K562 (cell line): Measurements from ENCODE around the gene IRF9. TPM values are rescaled to one million over a fixed set of nuclear protein-coding genes. Genes with fewer than 3 reads are reported as not detected.
A peak's percentile ranks its signal among the peaks of the same experiment; 100 is the strongest.

Experiments used
- BRD4 ChIP-seq: fragments of 200-600 bp; sonication (generic); IDR thresholded peaks from 2 replicates; pipeline ENCODE4 v1.6.1; 2017; ENCODE audit warnings: inconsistent platforms
- BRD9 ChIP-seq: fragments of 450-650 bp; IDR thresholded peaks from 2 replicates; pipeline ENCODE4 v1.6.1; 2018; ENCODE audit warnings: low read depth; ENCODE audit not compliant: partially characterized antibody
- JUND ChIP-seq, 2 experiments: IDR thresholded peaks; 2 replicates in 1 of 2; 3 replicates in 1 of 2; pipeline ENCODE4 v1.6.1; 2011; ENCODE audit warnings: borderline replicate concordance in 2 of 2, low read depth in 2 of 2, low read length in 2 of 2, improper control_type of control experiment in 1 of 2, missing biosample characterization in 1 of 2, missing genetic modification characterization in 1 of 2, missing genetic modification reagents in 1 of 2
- NBN ChIP-seq: fragments of 450-650 bp; IDR thresholded peaks from 2 replicates; pipeline ENCODE4 v1.6.1; 2016; ENCODE audit warnings: low read depth, mild to moderate bottlenecking
- PPARD ChIP-seq: fragments of 250-450 bp; sonication (Bioruptor Pico); IDR thresholded peaks from 2 replicates; pipeline ENCODE4 v1.8.0; 2022; ENCODE audit warnings: inconsistent platforms, mild to moderate bottlenecking, moderate library complexity
- TAF9B ChIP-seq: fragments of 450-650 bp; IDR thresholded peaks from 2 replicates; pipeline ENCODE4 v1.6.1; 2018; ENCODE audit warnings: mild to moderate bottlenecking; ENCODE audit not compliant: partially characterized antibody
- ZBTB7A ChIP-seq: IDR thresholded peaks from 2 replicates; pipeline ENCODE4 v1.6.1; 2011; ENCODE audit warnings: low read depth, mild to moderate bottlenecking, low read length, moderate library complexity, borderline replicate concordance; ENCODE audit not compliant: control insufficient read depth
- polyA plus RNA-seq, 8 experiments: library from polyadenylated mRNA; depleted of rRNA in 4 of 8; stranded (reverse) in 5 of 8; unstranded in 3 of 8; fragments of >200 nt; fragmentation: Nextera tagmentation in 2 of 8; fragmentation: Illumina TruSeq in 1 of 8; extraction: Ambion mirVana in 2 of 8; extraction: Trizol in 1 of 8; gene quantifications; 2 replicates each; pipeline versions ENCODE4 v1.2.1 to v1.2.3, GENCODE V29; 2011 to 2014; ENCODE audit warnings: inconsistent platforms in 1 of 8, missing spikeins in 1 of 8
- total RNA-seq, 7 experiments: library from RNA; depleted of rRNA in 6 of 7; stranded (reverse); fragments of >200 nt in 6 of 7; fragmentation: Illumina TruSeq in 2 of 7; extraction: Trizol in 2 of 7; gene quantifications; 2 replicates each; pipeline versions ENCODE4 v1.2.1 to v1.2.3, GENCODE V29; 2011 to 2021; ENCODE audit warnings: low replicate concordance in 1 of 7
- TF ChIP-seq, protein P1 (sequence below): fragments of 450-650 bp; IDR thresholded peaks from 2 replicates; pipeline ENCODE4 v1.6.1; 2016; ENCODE audit warnings: missing biosample characterization, missing genetic modification characterization

Gene IRF9
- total and polyA plus RNA-seq, 9 of the 15 experiments (the other 6 are each of a cell fraction or from before 2014, with no cell fraction given): 0.79 to 14.8 (median 6.1) TPM

DNA sequence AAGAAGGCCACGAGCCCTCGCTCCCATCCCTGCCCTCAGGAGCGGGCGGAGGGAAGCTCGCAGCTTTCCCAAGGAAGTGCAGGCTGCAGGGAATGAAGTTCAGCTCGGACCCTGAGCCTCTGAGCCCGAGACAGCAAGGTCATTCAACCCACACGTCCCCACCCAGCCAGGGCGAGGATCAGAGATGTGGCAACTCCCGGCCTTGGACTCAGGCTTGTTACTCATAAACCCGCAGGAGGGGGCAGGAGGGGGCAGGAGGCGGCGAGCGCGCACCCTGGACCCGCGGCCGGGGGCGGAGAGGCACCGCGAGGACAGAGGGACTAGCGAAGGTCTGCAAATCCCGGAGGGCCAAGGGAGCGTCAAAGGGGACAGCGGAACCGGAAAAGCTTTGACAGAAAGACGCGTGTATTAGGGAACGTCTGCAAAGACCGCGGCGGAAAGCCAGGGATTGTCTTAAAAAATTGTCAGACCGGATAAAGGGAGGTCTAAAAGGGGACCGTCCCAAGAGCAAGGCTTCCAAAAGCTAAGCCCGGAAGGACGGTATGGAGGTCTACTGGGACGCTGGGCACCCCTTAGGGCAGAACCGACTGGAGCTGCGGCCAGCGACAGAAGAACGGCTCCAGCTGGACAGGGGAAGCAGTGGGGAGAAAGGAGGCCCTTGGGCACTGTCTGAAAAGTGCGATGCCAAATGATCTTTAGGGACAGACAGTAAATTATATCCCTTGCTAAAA lies 47.1 kb upstream of the IRF9 start (continued):
- TF ChIP-seq, protein P1, sequence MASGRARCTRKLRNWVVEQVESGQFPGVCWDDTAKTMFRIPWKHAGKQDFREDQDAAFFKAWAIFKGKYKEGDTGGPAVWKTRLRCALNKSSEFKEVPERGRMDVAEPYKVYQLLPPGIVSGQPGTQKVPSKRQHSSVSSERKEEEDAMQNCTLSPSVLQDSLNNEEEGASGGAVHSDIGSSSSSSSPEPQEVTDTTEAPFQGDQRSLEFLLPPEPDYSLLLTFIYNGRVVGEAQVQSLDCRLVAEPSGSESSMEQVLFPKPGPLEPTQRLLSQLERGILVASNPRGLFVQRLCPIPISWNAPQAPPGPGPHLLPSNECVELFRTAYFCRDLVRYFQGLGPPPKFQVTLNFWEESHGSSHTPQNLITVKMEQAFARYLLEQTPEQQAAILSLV (tag): no peak
- peak; percentile 45; the same call in 1 of the 2 replicates for TF ChIP-seq NBN
- peak; percentile 56; the same call in 1 of the 2 replicates for TF ChIP-seq BRD4
- TF ChIP-seq JUND (IDR thresholded peaks at IDR 0.05; ENCODE audit: borderline replicate concordance, low read depth, low read length): 0 out of 2 replicates have a peak, but pooled peaks have one; percentile 1
- no peak for TF ChIP-seq JUND (tag; IDR thresholded peaks at IDR 0.05; ENCODE audit: borderline replicate concordance, low read depth, low read length)
- TF ChIP-seq ZBTB7A: peak; percentile 67; the same call in 1 of the 2 replicates
- peak; percentile 59 for TF ChIP-seq BRD9
- TF ChIP-seq PPARD (CRISPR knock-in tag): no peak
- no peak for TF ChIP-seq TAF9B
